Activated T-cell treated with anti-CD3 and anti-CD28 coated beads, Interleukin-2, amount 50 U/mL, for 48 hours (primary cell): ENCODE results near the gene SH3BP5L.
"Not testable (repeated sequence)": the region's sequence is repeated elsewhere in the genome, so short reads cannot be mapped to it uniquely, and the experiment has no call there.

Source experiments
- DNase-seq, 2 experiments: peaks; one replicate each; pipeline ENCODE4 v3.0.0-alpha.2; 2020

Gene SH3BP5L

GRCh38 chr1:248807067-248807737 is 18.5 kb downstream of the SH3BP5L start:
- peak; percentile 67 to 69 for DNase-seq

GRCh38 chr1:248805876-248806275 is 19.8 kb downstream of the SH3BP5L start:
- DNase-seq: no peak

GRCh38 chr1:248804771-248805681 is 20.7 kb downstream of the SH3BP5L start:
- no peak for DNase-seq

- not testable (repeated sequence) for DNase-seq
These were observed 22.2 kb downstream of the SH3BP5L start for GRCh38 chr1:248803501-248803900.

DNA sequence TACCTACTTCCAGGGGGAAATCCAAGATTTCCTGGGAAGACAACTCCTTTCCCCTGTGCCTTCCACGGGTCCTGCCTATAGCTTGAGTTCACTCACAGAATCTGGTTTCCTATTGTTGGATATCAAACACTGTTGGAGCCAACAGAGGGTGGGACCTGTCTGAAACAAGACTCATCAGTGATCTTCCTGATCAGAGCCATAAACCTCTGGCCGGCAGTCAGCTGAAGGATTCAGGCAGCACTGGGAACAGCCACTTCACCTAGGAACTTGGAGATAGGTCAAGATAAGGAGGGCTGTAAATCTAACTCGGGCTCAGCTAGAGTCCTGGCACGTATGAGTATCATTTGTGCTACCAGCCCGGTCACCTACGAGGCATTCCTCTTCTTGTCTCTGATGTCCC is 23.3 kb downstream of the SH3BP5L start:
- DNase-seq: no peak

- no peak for DNase-seq
These were observed 25.3 kb downstream of the SH3BP5L start for GRCh38 chr1:248800459-248800858.

GRCh38 chr1:248798791-248799190 is 26.9 kb downstream of the SH3BP5L start:
- DNase-seq: no peak

DNA sequence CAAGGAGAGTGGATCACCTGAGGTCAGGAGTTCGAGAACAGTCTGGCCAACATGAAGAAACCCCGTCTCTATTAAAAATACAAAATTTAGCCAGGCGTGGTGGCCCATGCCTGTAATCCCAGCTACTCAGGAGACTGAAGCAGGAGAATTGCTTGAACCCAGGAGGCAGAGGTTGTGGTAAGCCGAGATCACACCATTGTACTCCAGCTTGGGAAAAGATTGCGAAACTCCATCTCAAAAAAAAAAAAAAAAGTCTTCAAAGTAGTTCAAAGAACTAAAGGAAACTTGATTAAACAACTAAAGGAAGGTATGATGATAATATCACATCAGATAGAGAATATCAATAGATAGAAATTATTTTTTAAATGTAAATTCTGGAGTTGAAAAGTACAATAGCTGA is 31.1 kb downstream of the SH3BP5L start:
- DNase-seq: not testable (repeated sequence)

DNA sequence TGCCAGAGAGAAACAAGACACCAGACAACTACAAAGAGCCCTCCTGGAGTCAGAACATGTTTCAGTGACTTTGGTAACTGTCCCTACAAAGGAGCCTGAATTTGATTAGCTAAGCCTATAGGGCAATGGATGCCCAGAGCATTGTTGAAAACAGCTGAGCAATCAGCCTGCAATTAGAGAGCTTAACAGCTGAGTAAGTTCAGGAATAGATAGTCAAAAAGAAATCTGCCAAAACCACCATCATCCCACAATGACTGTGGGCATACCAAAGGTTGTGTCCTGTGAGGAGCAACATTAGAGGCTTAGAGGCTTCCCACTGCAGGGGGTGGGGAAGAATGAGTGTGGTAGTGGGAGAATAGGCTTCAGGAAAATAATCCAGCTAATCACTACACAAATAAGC is 32.1 kb downstream of the SH3BP5L start:
- DNase-seq: no peak

GRCh38 chr1:248792342-248792741 is 33.4 kb downstream of the SH3BP5L start:
- DNase-seq: no peak

GRCh38 chr1:248791010-248791409 is 34.7 kb downstream of the SH3BP5L start:
- DNase-seq: no peak

DNA sequence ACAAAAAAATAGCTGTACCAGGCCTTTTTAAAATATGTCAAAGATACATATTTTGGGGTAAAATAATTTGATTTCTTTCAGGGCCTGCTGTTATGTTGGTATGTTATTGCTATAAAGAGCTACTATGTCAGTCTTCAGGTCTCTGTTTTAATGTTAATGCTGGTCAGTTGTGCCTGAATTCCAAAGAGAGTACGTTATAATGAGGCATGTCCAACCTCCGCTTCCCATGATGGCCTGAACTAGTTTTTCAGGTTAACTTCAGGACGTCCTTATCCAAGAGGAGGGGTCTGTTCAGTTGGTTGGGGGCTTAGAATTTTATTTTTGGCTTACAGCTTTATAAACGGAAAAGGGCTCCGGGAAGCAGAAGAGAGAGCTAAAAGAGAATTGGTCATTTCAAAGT is 35.3 kb downstream of the SH3BP5L start:
- DNase-seq: no peak

DNA sequence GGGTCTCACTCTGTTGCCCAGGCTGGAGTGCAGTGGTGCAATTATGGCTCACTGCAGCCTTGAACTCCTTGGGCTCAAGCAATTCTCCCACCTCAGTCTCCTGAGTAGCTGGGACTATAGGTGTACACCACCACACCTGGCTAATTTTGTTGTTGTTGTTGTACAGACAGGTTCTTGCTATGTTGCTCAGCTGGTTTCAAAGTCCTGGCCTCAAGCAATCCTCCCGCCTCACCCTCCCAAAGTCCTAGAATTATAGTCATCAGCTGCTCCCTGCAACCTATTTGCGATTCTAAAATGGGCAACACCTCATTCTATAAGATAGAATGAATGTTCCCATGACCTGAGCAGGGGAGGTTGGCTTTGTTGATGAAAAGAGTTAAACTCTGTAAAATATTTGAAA is 36.4 kb downstream of the SH3BP5L start:
- DNase-seq: not testable (repeated sequence)

- DNase-seq: no peak
These were observed 37.4 kb downstream of the SH3BP5L start for GRCh38 chr1:248788327-248788726.

DNA sequence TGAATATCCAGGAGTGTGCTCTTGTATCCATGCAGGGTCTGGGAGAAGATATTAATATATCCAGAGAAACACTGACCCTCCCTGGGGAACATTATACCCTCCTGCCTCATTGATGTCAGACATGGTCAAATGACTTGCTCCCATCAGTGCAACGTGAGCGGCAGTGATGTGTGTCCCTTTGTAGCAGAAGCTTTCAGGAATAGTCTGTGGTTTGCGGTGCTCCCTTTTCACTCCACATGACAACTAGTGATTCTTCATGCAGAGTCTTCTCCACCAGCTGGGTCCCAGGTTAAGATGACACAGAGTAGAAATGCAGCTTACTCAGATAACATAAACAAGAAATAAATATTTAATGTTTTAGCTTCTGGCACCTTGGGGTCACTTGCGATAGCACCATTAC is 38.3 kb downstream of the SH3BP5L start:
- DNase-seq: no peak

- no peak for DNase-seq
These were observed 39.6 kb downstream of the SH3BP5L start for GRCh38 chr1:248786156-248786555.

DNA sequence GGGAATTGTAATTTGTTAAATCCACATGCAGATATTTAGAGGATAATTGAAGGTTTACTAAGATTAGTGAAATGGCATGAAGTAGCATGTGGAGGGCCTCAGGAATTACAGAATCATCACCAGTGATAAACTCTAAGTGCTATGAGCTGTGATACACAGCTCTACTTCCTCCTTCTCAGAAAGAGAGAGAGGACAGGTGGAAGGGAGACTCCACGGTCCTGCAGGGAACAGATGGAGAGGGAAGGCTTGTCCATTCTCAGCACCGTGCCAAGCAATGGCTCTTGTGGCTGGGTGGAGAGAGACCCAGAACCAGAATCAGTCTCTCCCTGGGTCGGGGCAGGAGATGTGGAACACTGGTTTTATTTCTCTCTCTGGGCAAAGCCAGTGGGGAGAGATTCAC is 42.3 kb downstream of the SH3BP5L start:
- no peak for DNase-seq

- no peak for DNase-seq
These were observed 43.1 kb downstream of the SH3BP5L start for GRCh38 chr1:248782416-248783141.

DNA sequence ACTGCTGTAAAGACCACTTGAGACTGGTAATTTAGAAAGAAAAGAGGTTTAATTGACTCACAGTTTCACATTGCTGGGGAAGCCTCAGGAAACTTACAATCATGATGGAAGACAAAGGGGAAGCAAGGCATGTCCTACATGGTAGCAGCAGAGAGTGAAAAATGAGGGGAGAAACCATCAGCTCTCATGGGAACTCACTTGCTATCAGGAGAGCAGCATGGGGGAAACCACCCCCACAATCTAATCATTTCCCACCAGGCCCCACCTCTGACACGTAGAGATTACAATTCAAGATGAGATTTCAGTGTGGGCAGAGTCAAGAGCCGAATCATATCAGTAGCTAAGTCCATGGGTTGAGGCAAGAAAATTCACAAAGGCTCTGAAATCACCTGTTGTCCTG is 46.4 kb downstream of the SH3BP5L start:
- no peak for DNase-seq

GRCh38 chr1:248778906-248779305 is 46.8 kb downstream of the SH3BP5L start:
- no peak for DNase-seq

GRCh38 chr1:248776991-248777390 is 48.7 kb downstream of the SH3BP5L start:
- DNase-seq: no peak

DNA sequence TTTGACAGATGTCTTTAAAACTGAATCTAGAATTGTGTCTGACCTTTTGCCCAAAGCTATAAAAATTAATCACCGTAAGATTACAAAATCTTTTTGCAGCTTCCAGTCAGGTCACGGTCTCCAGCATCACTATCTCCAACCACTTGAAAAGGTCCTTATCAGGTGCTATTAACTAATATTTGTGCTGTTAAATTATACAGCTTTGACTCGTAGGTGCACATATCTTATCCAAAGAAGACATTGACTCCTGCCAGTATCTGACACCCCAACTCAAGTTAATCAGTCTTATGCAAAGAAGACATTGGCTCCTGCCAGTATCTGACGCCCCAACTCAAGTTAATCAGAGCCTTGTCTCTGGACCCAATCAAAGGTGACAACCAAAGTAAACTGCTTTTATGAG is 50.3 kb downstream of the SH3BP5L start:
- no peak for DNase-seq
